IPS-NIHi7 (cell line): ENCODE results near the gene RPL37.
"Not testable (repeated sequence)": the region's sequence is repeated elsewhere in the genome, so short reads cannot be mapped to it uniquely, and the experiment has no call there.

ENCODE experiments used
- DNase-seq: peaks from one replicate; pipeline ENCODE4 v3.0.0; 2012; ENCODE audit warnings: mixed read lengths; ENCODE audit errors: extremely low spot score

RPL37 gene

DNA sequence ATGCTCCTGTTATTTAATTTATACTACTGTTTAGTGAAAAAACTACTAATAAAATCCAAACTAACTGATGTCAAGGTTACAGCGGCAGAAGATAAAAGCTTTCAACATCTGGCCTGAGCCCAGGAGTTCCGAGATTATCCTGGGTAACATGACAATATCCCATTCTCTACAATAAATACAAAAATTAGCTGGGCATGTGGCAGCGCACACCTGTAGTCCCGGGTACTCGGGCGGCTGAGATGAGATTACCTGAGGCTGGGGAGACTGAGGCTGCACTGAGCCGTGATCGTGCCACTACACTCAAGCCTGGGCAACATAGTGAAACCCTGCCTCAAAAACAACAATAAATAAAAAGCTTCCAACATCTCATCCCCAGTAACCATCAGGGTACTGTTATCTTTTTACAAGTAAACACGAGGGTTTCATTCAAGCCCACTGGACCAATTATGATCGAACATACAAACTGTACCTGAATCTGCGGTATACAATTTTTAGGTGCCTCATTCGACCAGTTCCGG lies 1.3 kb downstream of the RPL37 start:
- no peak for DNase-seq

- DNase-seq, result no peak
Observed at GRCh38 chr5:40832345-40832744, 2.7 kb downstream of the RPL37 start.

DNA sequence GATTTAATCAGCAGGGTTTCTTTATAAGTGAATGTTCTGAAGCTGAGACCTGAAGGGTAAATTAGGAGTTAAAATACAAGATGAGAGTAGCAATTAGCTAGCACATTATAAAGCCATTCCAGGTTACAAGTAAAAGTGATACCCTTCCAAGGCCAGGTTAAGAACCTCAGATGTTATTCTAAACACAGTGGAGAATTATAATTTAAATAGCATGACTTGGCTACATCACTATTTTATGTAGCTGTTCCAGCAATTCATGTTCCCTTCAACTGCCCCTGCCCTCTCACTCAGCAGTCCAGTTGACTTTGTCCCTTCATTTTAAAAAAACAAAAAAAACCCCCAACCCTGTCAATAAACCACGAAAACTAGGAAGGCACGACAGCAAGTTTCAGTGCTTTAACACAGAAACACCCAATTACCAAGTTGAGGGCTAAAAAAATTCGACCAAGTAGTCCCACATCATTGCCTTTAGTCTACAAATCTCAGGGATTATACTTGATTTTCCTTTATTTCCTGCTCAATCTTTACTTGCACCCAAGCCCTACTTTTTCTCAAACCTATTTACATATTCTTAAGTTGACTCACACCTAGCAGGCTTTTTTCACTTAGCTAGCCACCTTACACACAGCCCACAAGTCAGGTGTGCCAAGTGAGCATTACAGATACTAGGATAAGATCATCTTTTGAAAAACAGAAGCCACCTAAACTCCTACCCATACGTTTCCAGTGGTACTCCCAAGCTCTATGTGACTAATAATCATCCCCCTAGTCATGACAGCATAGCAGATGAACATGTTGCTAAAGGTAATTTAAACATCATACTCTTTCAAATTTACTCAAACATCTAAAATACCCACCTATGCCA lies 3.4 kb downstream of the RPL37 start:
- no peak for DNase-seq

DNA sequence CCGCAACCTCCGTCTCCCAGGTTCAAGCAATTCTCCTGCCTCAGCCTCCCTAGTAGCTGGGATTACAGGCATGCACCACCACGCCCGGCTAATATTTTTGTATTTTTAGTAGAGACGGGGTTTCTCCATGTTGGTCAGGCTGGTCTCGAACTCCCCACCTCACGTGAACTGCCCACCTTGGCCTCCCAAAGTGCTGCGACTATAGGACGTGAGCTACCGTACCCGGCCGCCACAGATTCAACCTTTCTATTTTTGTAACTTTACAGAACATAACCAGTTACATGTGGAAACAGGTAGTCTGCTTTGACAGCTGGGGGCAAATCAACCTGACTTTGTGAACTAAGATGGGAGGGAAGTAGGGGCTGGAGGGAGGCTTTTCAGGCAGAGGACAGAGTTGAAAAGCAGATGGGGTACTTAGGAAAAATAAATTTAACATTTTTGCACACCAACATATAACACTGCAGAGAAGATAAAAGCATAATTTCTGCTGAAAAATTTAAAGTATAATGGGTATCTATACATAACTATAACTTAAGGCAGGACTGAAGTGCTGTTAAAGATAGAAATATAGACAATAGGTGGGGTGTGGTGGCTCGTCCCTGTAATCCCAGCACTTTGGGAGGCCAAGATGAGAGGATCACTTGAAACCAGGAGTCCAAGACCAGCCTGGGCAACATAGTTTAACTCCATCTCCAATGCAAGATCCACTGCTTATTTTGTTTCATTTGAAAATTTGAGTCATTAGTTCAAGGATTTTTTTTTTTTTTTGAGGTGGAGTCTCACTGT lies 5.1 kb downstream of the RPL37 start:
- no peak for DNase-seq

DNA sequence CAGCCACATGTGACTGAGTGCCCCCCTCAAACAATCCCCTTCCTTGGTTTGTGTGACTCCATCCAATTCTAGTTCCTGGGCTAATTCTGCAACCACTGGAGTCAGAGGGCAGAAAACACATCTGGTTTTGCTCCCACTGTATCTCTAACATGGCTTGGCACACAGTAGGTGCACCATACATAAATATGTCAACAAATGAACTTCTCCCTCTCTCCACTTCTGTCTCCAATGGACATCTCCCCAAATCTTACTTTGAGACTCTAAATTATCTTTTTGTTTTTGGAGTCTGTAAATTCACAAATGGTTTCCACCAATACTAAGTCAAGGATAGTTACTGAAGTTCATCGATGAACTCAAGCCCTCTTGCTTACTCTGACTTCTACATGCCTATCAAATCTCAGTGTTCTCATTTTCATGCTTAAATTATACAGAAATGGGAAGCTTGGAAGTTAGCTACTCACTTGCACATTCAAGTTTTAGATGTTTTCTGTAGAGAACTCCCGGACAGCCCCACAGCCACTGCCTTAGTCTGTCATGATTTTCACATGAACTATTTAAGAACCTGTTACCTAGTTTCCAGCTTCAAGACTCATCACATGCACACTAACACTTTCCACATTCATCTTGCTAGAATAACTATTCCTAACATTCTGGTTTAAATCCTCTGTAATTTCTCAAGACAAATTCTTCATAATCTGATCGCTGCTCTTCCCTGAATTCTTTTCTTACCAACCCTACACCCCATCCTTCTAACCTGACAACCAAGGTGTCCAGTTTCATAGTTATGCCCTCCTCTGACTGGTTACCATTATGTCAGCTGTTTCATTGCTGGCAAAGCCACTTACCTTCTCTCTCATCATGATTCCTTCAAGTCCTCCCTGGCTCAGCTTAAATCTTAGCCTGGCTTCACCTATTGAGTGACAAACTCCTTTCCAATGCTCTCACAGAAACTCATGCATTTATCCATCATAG lies 6.0 kb downstream of the RPL37 start:
- DNase-seq, result no peak

GRCh38 chr5:40828021-40828631 lies 6.9 kb downstream of the RPL37 start:
- DNase-seq, result no peak

- no peak for DNase-seq
Observed at GRCh38 chr5:40827188-40827977, 7.6 kb downstream of the RPL37 start.

DNA sequence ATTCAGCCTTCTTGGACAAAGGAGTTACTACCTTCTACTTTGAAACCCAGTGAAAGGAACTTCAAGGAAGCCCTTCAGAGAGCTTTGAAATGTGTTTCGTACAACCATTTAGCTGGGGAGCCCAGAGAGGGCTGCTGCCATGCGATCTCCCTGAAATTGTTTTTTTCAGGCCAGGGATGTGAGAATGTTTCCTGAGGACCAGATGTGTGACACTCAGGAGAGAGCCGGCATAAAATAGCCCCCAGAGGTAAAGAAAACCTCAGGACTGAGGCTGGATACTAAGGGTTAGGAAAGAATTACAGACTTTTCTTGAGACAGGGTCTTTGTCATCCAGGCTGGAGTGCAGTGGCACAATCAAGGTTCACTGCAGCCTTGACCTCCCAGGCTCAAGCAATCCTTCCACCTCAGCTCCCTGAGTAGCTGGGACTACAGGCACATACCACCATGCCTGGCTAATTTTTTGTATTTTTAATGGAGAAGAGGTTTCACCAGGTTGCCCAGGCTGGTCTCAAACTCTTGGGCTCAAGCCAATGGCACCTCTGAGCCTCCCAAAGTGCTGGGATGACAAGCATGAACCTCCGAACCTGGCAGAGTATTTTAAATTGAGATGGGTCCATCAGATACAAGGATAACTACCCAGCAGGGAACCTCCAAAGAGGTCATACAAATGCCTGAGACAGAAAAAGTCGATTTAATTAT lies 8.4 kb downstream of the RPL37 start:
- no peak for DNase-seq

GRCh38 chr5:40825461-40826043 lies 9.5 kb downstream of the RPL37 start:
- DNase-seq, result not testable (repeated sequence)

DNA sequence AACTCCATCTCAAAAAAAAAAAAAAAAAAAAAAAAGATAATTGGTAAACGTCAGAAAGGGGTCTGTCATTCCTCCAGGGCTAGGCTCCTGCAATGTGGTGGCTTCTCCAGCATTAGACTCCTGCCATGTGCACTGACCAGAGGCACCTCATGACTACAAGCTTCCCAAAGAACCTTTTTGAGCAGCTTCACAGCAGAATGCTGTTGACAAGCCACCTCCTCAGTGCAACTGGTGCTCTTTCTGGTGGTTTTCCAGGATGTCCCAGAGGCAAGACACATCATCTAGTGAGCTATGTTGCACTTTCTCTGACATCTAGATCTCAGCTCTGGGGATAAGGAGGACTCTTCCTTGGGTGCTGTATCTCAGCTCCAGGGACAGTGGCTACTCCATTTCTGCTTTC lies 11.6 kb downstream of the RPL37 start:
- DNase-seq, result no peak

DNA sequence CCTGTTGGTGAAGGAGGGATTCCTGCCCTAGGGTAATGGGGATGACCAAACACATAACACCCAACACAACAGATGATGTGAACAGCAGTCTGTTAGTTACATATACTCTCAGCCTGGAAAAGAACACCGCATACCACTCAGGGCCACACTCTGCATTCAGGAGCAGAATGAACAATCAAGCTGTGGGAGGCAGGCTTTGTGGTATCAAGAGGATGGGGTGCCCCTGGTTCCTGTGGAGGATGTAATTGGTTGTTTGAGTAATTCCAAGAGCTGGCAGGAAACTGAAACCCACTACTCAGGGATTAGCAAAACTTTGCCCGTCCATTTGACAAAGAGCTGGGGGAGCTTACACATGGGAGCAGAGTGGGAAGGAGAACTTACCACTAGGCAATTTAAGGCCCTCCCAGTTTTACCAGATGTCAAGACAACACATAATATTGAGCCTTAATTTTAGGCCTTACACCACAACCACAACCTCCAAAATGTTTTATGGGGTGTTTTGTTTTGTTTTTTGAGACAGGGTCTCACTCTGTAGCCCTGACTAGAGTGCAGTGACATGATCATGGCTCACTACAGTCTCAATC lies 21.2 kb downstream of the RPL37 start:
- DNase-seq, result no peak

- no peak for DNase-seq
Observed at GRCh38 chr5:40812125-40812524, 22.9 kb downstream of the RPL37 start.

DNA sequence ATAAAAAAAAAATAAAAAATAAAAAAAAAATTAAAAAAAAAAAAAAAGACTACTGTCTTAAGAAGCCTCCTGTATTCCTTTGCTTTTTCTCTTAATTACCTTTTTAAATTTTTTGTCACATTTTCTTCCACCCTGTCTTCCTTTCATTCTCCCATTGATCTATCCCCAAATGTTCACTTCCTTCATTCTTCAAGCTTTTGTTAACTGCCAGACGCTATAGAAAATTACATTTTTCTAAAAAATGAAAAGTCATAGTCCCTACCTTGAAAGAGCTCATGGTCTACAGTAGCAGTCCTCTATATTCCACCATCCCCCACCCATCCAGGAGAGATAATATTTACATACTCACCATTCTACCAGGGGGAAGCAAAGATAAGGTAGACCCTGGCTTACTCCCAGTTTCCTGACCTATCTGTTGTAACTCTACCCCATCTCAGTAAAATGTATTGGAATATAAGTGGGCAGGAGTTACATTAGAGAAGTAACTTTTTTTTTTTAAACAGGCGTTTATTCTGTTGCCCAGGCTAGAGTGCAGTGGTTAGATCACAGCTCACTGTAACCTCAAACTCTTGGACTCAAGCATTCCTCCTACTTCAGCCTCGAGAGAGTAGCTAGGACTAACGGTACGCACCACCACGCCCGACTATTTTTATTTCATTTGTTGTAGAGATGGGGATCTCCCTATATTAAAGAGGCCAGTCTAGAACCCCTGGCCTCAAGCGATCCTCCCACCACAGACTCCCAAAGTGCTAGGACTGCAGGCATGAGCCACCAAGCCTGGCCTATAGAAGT lies 33.1 kb downstream of the RPL37 start:
- DNase-seq, result no peak

DNA sequence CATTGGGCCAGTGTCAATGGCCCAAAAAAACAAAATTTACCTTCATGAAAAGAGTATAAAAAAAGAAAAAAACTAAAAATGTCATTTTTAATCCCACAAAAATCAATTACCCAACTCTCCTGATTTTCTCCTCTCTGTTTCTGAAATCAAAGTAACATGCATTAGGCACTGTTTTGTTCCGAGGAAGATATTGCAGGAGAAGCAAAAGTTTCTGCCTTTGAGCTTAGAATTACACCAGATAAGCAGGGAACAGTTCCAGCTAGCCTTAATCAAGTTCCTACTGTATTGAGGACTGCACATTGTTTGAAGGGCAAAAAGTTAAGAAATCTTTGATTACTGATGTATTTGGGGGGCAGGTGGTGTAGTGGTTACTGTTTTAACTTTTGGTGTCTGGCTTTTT lies 35.8 kb downstream of the RPL37 start:
- no peak for DNase-seq

- DNase-seq, result peak; percentile 26
Observed at GRCh38 chr5:40798801-40799210, 36.2 kb downstream of the RPL37 start.

DNA sequence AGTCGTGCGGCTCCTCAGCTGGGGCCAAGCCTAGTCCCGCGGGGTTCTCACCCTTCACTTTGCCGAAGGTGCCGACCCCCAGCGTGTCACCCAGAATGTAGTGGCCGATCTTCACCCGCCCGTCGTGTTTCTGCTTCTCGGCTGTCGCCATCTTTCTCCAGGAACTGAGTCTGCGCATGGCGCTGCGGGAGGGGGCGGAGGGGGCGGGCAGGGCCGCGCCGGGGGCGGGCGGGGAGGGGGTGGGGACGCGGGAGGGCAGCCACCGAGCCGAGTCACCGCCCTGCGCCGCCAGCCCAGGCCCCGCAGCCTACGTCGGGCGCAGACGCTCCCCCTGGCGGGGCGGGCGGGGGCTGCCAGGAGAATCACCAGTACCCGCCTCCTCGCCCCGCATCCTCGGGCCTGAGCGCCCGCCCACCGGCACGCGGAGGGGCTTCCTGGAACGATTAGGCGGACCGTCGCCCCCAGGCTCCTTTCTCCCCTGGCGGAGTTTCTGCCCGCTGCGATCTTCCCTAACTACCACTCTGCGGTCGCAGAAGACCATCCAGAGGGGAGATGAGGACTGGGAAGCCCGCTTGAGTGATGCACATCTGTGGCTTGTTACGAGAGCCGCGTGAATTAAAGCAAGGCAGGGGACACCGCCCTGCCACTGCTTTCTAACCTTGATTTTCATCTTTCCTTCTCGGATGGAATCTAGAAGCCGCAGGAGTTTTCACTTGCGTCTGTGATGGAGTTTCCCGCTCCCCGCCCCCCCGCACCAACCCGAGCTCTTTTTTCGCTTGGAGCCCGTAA lies 36.8 kb downstream of the RPL37 start, which contains the start of gene PRKAA1:
TSS of gene PRKAA1 (minus strand) at position 363 of the 789 bp plus-strand sequence. CDS start at position 178, 185 bp downstream.
- DNase-seq, result peak; percentile 92
